NT2/D1 (cell line): ENCODE measurements around the gene SLX4IP.

Experiments
- DNase-seq: peaks from one replicate; pipeline ENCODE4 v3.0.0-alpha.2; 2011; ENCODE audit warnings: low read depth, low spot score
- H3K27me3 ChIP-seq: 2 replicates; pipeline ENCODE4 v1.6.0; 2011; ENCODE audit warnings: mild to moderate bottlenecking; ENCODE audit not compliant: insufficient read length, insufficient read depth
- H3K36me3 ChIP-seq: 2 replicates; pipeline ENCODE4 v1.6.1; 2011; ENCODE audit warnings: mild to moderate bottlenecking, low read length, mixed read lengths; ENCODE audit not compliant: insufficient read depth, insufficient read length
- H3K4me1 ChIP-seq: 2 replicates; pipeline ENCODE4 v1.5.1; 2011; ENCODE audit not compliant: insufficient read depth, insufficient read length
- H3K4me3 ChIP-seq: 2 replicates; pipeline ENCODE4 v1.5.1; 2011; ENCODE audit warnings: low read depth; ENCODE audit not compliant: insufficient read length
- H3K9ac ChIP-seq: 2 replicates; pipeline ENCODE4 v1.6.0; 2011; ENCODE audit warnings: low read depth; ENCODE audit not compliant: insufficient read length
- H3K9me3 ChIP-seq: 2 replicates; pipeline ENCODE4 v1.5.1; 2011; ENCODE audit warnings: mild to moderate bottlenecking, low read length; ENCODE audit not compliant: insufficient read depth
- SUZ12 ChIP-seq: IDR thresholded peaks from 2 replicates; pipeline ENCODE4 v1.6.1; 2011; ENCODE audit not compliant: insufficient read length, insufficient read depth; ENCODE audit errors: extremely low read depth
- YY1 ChIP-seq: IDR thresholded peaks from 2 replicates; pipeline ENCODE4 v1.6.1; 2011; ENCODE audit not compliant: insufficient read length, insufficient read depth
- ZNF274 ChIP-seq: IDR thresholded peaks from 2 replicates; pipeline ENCODE4 v1.6.1; 2011; ENCODE audit warnings: mild to moderate bottlenecking, low read depth, low read length

The SLX4IP gene

GRCh38 chr20:10513931-10514575 is 78.9 kb downstream of the SLX4IP start:
- Histone ChIP-seq H3K9me3 (no peaks in the 10 kb centered on the region), H3K36me3 (no peaks in the 10 kb centered on the region), H3K4me1 (no peaks in the 10 kb centered on the region), H3K4me3 (no peak overlapping the region), H3K9ac (no peak overlapping the region), H3K27me3 (no peaks in the 10 kb centered on the region)
- TF ChIP-seq ZNF274 (no peak), SUZ12 (no peak), YY1 (no peak)
- no peak for DNase-seq

GRCh38 chr20:10516529-10516928 is 81.4 kb downstream of the SLX4IP start:
- Histone ChIP-seq H3K36me3 (no peaks in the 10 kb centered on the region), H3K9ac (no peak overlapping the region), H3K9me3 (no peaks in the 10 kb centered on the region), H3K27me3 (no peaks in the 10 kb centered on the region), H3K4me1 (no peaks in the 10 kb centered on the region), H3K4me3 (no peak overlapping the region)
- no peak for TF ChIP-seq ZNF274
- no peak for TF ChIP-seq SUZ12
- no peak for TF ChIP-seq YY1
- no peak for DNase-seq

DNA sequence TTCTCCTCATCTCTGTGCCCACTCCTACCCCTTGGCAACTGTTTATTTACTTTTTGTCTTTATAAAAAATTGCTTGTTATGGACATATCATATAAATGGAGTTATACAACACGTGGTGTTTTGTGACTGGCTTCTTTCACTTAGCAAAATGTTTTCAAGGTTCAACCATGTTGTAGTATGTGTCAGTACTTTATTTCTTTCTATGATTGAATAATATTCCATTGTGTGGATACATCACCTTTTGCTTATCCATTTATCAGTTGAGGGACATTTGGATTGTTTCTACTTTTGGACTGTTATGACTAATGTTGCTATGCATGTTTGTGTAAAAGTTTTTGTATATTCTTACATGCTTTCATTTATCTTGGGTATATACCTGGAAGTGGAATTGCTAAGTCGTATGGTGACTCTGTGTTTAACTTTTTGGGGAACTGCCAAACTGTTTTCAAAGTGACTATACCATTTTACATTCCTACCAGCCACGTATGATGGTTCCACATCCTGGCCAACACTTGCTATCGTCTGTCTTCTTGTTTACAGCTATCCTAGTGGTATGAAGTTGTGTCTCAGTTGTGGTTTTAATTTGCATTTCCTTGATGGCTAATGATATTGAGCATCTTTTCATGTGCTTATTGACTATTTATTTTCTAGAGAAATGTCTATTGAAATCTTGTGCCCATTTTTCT is 84.4 kb downstream of the SLX4IP start:
- H3K27me3 ChIP-seq = no peaks in the 10 kb centered on the region
- peaks cover 4% of the 10 kb centered on the region; the same call in 1 of the 2 replicates for H3K9me3 ChIP-seq
- no peaks in the 10 kb centered on the region for H3K36me3 ChIP-seq
- peaks cover 3% of the 10 kb centered on the region for H3K4me1 ChIP-seq
- no peak for DNase-seq
- no peak overlapping the region for H3K4me3 ChIP-seq
- TF ChIP-seq ZNF274 = no peak
- TF ChIP-seq YY1 = no peak
- no peak for TF ChIP-seq SUZ12
- H3K9ac ChIP-seq = no peak overlapping the region

- no peak for DNase-seq
- H3K9ac ChIP-seq = no peak overlapping the region
- H3K4me3 ChIP-seq = no peak overlapping the region
- TF ChIP-seq YY1 (no peak), SUZ12 (no peak), ZNF274 (no peak)
- peaks cover 4% of the 10 kb centered on the region; the same call in 1 of the 2 replicates for H3K9me3 ChIP-seq
- no peaks in the 10 kb centered on the region for H3K27me3 ChIP-seq
- no peaks in the 10 kb centered on the region for H3K36me3 ChIP-seq
- H3K4me1 ChIP-seq = peaks cover 5% of the 10 kb centered on the region
These were observed 85.4 kb downstream of the SLX4IP start for GRCh38 chr20:10520528-10520927.

- H3K27me3 ChIP-seq = no peaks in the 10 kb centered on the region
- H3K4me1 ChIP-seq = peaks cover 8% of the 10 kb centered on the region
- no peaks in the 10 kb centered on the region for H3K36me3 ChIP-seq
- H3K4me3 ChIP-seq = no peak overlapping the region
- no peak overlapping the region for H3K9ac ChIP-seq
- peak; percentile 16 for DNase-seq
- TF ChIP-seq ZNF274 = no peak
- TF ChIP-seq YY1 = no peak
- TF ChIP-seq SUZ12 = no peak
- H3K9me3 ChIP-seq = peaks cover 4% of the 10 kb centered on the region; the same call in 1 of the 2 replicates
These were observed 86.1 kb downstream of the SLX4IP start for GRCh38 chr20:10521068-10521831.

GRCh38 chr20:10521836-10522235 is 86.7 kb downstream of the SLX4IP start:
- DNase-seq = no peak
- no peak for TF ChIP-seq ZNF274
- no peak for TF ChIP-seq YY1
- no peak for TF ChIP-seq SUZ12
- no peaks in the 10 kb centered on the region for H3K27me3 ChIP-seq
- H3K9ac ChIP-seq = no peak overlapping the region
- H3K36me3 ChIP-seq = no peaks in the 10 kb centered on the region
- peaks cover 8% of the 10 kb centered on the region for H3K4me1 ChIP-seq
- peaks cover 4% of the 10 kb centered on the region; the same call in 1 of the 2 replicates for H3K9me3 ChIP-seq
- H3K4me3 ChIP-seq = no peak overlapping the region

DNA sequence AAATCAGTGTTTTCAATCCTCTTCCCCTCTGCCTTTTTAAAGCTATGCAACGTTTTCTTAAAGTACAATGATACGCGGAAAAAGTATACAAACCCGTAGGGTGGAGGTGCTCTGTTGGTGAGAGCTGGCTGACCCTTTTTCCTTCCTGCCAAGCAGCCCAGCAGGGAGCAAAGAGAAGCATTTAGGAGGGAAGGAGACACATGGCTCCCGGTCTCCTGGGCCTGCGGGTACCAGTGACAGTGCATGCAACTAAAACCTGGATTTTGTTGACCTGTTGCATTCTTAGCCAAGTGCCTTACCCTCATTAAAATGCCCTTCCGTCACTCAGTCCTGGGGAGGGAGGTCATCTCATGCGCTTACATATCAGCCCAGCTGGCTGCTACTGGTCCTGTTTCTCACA is 87.2 kb downstream of the SLX4IP start:
- Histone ChIP-seq H3K9ac (no peak overlapping the region), H3K27me3 (no peaks in the 10 kb centered on the region), H3K36me3 (no peaks in the 10 kb centered on the region), H3K4me3 (no peak overlapping the region), H3K9me3 (peaks cover 4% of the 10 kb centered on the region; the same call in 1 of the 2 replicates), H3K4me1 (peaks cover 8% of the 10 kb centered on the region)
- DNase-seq = no peak
- TF ChIP-seq SUZ12 (no peak), ZNF274 (no peak), YY1 (no peak)
